Measurements from ENCODE around the gene REX1BD. TPM values are rescaled to one million over a fixed set of nuclear protein-coding genes. Genes with fewer than 3 reads are reported as not detected.

REX1BD gene
- 64.0 and 64.4 TPM in 2 replicates for total RNA-seq
- 90.9 and 115 TPM in 2 replicates for polyA plus RNA-seq
- 43.9 and 61.4 TPM in 2 replicates for polyA plus RNA-seq (2011; cell fraction: cytosol; rRNA removed)
- 123 and 146 TPM in 2 replicates for polyA plus RNA-seq (2011; cell fraction: nucleus; rRNA removed)
- polyA plus RNA-seq (2012), result 48.8 and 72.1 TPM in 2 replicates
- 6.2 and 12.6 TPM in 2 replicates for polyA minus RNA-seq
- polyA minus RNA-seq (2011; cell fraction: cytosol; rRNA and poly(A)+ RNA removed), result 21.3 TPM
- polyA minus RNA-seq (2011; cell fraction: nucleus; rRNA and poly(A)+ RNA removed), result 6.5 and 10.3 TPM in 2 replicates
- Bru-seq, nascent RNA, result percentile 63 among the genes with signal in this experiment
- BruChase-seq, experiment 1, labeled RNA remaining after a 6-hour chase, result percentile 55 among the genes with signal in this experiment
- percentile 61 among the genes with signal in this experiment for BruChase-seq, experiment 2, labeled RNA remaining after a 2-hour chase
- long read RNA-seq, transcript REX1BD-201 (5 exons, 839 nt), result major isoform, 92 of 229 reads
- long read RNA-seq, transcript REX1BD-203 (1 exons, 2,465 nt), result minor isoform, 6 of 229 reads
- long read RNA-seq, transcript REX1BD-202 (5 exons, 702 nt), result minor isoform, 47 of 229 reads
- long read RNA-seq, transcript REX1BD-205 (4 exons, 1,081 nt), result minor isoform, 33 of 229 reads
- long read RNA-seq, partial matches to known transcripts, result 35 of 229 reads
- long read RNA-seq, other reads (novel, unspliced or antisense), result 9 of 229 reads

DNA sequence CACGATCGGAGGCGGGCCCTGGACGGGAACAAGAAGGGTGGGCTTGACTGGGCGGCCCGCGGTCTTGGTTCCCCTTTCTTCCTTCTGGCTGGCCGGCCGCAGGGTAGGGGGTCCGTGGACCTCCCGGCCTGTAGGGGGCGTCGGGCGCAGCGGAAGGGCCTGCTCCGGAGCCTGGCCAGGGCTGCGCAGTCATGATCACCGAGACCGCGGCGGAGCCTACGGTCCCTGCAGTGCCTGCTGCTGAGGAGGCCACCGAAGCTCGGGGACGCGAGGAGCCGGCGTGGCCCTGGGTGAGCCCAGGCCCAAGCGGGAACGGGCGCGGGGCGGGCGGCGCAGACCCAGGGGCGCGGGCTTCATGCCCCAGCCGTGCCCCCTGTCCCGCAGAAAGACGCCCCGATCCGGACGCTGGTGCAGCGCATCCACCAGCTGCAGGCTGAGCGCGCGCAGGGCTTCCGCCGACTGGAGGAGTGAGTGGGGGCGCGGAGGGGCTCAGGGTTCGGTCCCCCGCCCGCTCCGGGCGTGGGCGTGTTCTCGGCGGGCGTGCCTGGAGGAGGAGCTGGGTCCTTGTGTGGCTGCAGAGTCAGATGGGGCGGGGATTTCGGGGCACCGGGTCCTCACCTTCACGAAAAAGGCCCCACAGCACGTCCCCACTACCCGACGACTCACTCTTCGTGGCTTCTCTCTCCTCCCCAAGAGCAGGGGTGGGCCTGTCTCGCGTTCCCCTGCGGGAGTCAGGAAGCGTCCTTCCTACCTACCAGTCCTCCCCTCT, at the start of gene REX1BD:
Gene REX1BD (plus strand): TSS at position 188 of the 769 bp plus-strand sequence. CDS start 4 bp downstream, at position 192.
- H3K9me1 ChIP-seq (replicated peaks; ENCODE audit: control insufficient read depth, extremely low read depth, insufficient read depth, low read length), result no peaks in the 10 kb centered on the region
- no peaks in the 10 kb centered on the region for H4K20me1 ChIP-seq (replicated peaks; ENCODE audit: control insufficient read depth, extremely low read depth, insufficient read depth, low read length)
- TF ChIP-seq POLR2AphosphoS5 (IDR thresholded peaks at IDR 0.05; ENCODE audit: insufficient read depth, low read depth, low read length) (peak; percentile 90), GATA2 (IDR thresholded peaks at IDR 0.05; ENCODE audit: insufficient read depth, insufficient read length, low read depth, low read length) (no peak), JUN (IDR thresholded peaks at IDR 0.05; ENCODE audit: borderline replicate concordance, insufficient read depth, insufficient read length, low read depth) (no peak), POLR2A (IDR thresholded peaks at IDR 0.05; ENCODE audit: low read depth, low read length) (peak; percentile 87), MYC (IDR thresholded peaks at IDR 0.05; ENCODE audit: low read depth, low read length) (no peak), FOS (IDR thresholded peaks at IDR 0.05; ENCODE audit: borderline replicate concordance, insufficient read depth, low read length) (no peak), EZH2 (IDR thresholded peaks at IDR 0.05; ENCODE audit: borderline replicate concordance, low read depth, low read length, severe bottlenecking) (no peak)
- TF ChIP-seq, protein P1, sequence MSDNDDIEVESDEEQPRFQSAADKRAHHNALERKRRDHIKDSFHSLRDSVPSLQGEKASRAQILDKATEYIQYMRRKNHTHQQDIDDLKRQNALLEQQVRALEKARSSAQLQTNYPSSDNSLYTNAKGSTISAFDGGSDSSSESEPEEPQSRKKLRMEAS (IDR thresholded peaks at IDR 0.05; ENCODE audit: insufficient read depth, insufficient read length), result no peak
- TF ChIP-seq, protein P2, sequence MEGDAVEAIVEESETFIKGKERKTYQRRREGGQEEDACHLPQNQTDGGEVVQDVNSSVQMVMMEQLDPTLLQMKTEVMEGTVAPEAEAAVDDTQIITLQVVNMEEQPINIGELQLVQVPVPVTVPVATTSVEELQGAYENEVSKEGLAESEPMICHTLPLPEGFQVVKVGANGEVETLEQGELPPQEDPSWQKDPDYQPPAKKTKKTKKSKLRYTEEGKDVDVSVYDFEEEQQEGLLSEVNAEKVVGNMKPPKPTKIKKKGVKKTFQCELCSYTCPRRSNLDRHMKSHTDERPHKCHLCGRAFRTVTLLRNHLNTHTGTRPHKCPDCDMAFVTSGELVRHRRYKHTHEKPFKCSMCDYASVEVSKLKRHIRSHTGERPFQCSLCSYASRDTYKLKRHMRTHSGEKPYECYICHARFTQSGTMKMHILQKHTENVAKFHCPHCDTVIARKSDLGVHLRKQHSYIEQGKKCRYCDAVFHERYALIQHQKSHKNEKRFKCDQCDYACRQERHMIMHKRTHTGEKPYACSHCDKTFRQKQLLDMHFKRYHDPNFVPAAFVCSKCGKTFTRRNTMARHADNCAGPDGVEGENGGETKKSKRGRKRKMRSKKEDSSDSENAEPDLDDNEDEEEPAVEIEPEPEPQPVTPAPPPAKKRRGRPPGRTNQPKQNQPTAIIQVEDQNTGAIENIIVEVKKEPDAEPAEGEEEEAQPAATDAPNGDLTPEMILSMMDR (IDR thresholded peaks at IDR 0.05; ENCODE audit: extremely low read depth in 1 of 2, insufficient read depth in 1 of 2, low read depth in 1 of 2, low read length in 2 of 2), result peak; percentile 95 to 96
- peak within 1 kb of the TSS; percentile 68 for H3K4me2 ChIP-seq (ENCODE audit: insufficient read depth, low read length)
- peak within 1 kb of the TSS; percentile 56 for H3K9ac ChIP-seq (replicated peaks; ENCODE audit: extremely low read depth, insufficient read depth, low read length)
- ChIA-PET POLR2A (interaction anchor here (0.7 to 1.4 kb wide), 4 partner anchors 17 to 69 kb away, joined by 3 to 5 read pairs (median 3); partner anchors contain the start of gene UBA52), CTCF (interaction anchor here (0.6 to 3.4 kb wide), 36 partner anchors 9 to 331 kb away, joined by 3 to 24 read pairs (median 4); partner anchors contain the start of genes COPE, DDX49, ELL and KXD1)
- no peaks in the 10 kb centered on the region for H3K9me3 ChIP-seq (replicated peaks; ENCODE audit: control insufficient read depth, insufficient read depth, low read length)
- H2AFZ ChIP-seq (ENCODE audit: low read depth, low read length), result peak within 1 kb of the TSS; percentile 92
- H3K4me1 ChIP-seq (ENCODE audit: control insufficient read depth, extremely low read depth, insufficient read depth, low read length), result peaks cover 15% of the 10 kb centered on the region
- intact Hi-C loops (cut with micrococcal nuclease), result loop anchor here (1.0 kb wide), 3 partner anchors 17 to 66 kb away; partner anchors contain the start of genes ELL and UBA52
- no TSS peak for BruUV-seq (replicated peaks)
- dilution Hi-C loops (cut with MboI; ENCODE audit: extremely low pct_ligation_motif_present, low sequenced_read_pairs), result no loop called here
- FAIRE-seq, result peak; percentile 87
- H3K27me3 ChIP-seq (ENCODE audit: control insufficient read depth in 2 of 2, insufficient read depth in 2 of 2, low read length in 2 of 2), result no peaks in the 10 kb centered on the region
- DNase-seq (ENCODE audit: low read depth, low spot score), result peak; percentile 85
- H3K4me3 ChIP-seq (replicated peaks in 1 of 3; ENCODE audit: insufficient read depth in 1 of 3, low read depth in 1 of 3, low read length in 3 of 3), result peak within 1 kb of the TSS; percentile 32 to 78 (median 65)
- peak within 1 kb of the TSS; percentile 16 for H3K27ac ChIP-seq (ENCODE audit: insufficient read depth, low read depth, low read length)
- peaks cover 0 to 2% of the 10 kb centered on the region in 2 experiments for H3K36me3 ChIP-seq (ENCODE audit: control insufficient read depth in 2 of 2, extremely low read depth in 1 of 2, insufficient read depth in 2 of 2, low read length in 2 of 2)
- H3K79me2 ChIP-seq (ENCODE audit: control insufficient read depth, insufficient read depth, low read length), result no peaks in the 10 kb centered on the region
